ENCODE data around the gene ENDOD1.

ENDOD1 gene

DNA sequence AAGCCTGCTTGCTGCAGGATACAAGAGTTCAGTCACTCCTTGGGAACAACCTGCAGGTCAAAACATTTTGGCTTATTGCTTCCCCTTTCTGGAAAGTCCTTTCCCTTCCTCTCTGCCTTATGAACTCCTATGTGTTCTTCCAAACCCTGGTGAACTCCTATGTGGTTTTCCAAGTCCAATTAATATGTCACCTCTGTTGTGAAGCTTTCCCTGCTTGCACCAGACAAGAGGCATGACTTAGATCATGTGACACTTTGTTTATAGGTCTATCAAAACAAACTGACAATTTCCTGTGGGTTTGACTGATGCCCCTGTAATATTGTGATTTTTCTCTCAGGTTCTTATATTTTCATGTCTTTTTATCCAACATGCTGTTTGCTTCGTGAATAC lies 64.2 kb downstream of the ENDOD1 start:
- TF ChIP-seq CTCF (IDR thresholded peaks at IDR 0.05; ENCODE audit: low read length, missing control alignments): no peak
- no peak overlapping the region for H3K4me3 ChIP-seq (replicated peaks; ENCODE audit: low read depth, low read length)
- DNase-seq (ENCODE audit: low read depth): no peak

DNA sequence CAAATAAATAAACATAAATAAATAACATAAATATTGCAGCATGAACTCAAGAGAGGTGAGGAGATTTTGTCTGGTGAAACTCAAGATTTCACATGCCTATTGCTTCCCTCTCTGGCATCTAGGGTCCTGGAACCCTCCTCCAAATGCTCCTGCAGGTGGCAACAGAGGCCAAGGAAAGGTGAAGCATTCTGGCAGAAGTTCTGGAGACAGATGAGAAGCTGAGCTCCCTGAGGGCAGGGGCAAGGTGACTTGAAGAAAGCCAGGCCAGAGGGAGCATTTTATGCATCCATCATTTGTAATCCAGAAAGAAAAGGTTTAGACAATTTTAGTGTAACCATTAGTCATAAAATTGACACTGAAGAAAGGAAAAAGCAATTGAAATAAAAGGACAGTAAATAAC lies 64.9 kb downstream of the ENDOD1 start:
- no peak overlapping the region for H3K4me3 ChIP-seq (replicated peaks; ENCODE audit: low read depth, low read length)
- peak; percentile 70 for DNase-seq (ENCODE audit: low read depth)
- peak; percentile 66 for TF ChIP-seq CTCF (IDR thresholded peaks at IDR 0.05; ENCODE audit: low read length, missing control alignments)

DNA sequence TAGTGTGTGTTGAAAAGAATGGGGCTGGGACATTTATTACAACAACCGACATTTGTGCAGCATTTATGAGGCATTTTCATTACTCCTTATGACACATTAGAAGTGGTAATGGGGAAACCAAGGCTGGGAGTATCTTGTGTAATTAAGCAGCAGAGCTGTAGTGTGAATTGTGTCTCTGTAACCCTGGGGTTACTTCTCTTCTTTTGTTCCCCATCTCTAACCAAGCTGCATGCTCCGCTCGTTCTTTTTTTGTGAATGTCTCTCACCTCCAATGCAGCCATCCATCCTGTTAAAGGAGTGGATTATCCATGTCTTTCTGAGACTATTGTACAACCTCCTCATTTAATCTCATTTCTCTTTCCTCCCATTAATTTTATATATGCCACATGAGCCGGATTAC lies 65.7 kb downstream of the ENDOD1 start:
- H3K4me3 ChIP-seq (replicated peaks; ENCODE audit: low read depth, low read length): no peak overlapping the region
- no peak for TF ChIP-seq CTCF (IDR thresholded peaks at IDR 0.05; ENCODE audit: low read length, missing control alignments)
- DNase-seq (ENCODE audit: low read depth): no peak

DNA sequence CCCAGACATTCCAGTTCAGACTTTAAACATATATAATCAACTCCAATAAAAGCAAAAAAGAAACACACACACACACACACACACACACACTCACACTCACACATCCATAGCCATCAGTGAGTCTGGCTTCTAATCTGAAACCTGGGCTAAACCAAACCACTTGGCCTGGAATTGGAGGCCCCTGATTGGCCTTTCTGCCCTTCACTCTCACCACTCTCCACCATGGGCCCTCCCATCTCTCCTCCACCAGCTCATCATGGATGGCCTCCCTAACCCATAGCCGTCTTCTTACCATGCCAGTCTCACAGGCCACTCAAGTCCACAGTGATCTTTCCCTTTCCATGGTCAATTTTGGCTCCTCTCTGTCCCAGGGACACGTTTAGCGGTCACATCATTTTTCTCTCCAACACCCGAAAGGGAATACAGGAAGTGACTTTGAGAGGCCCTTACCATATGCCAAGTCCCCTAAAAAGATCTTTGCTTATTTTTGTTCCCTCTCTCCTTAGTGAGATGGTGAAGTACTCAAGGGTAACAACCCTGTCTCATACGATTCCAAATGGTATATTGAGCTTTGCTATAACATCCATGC lies 66.6 kb downstream of the ENDOD1 start:
- DNase-seq (ENCODE audit: low read depth): no peak
- TF ChIP-seq CTCF (IDR thresholded peaks at IDR 0.05; ENCODE audit: low read length, missing control alignments): no peak
- no peak overlapping the region for H3K4me3 ChIP-seq (replicated peaks; ENCODE audit: low read depth, low read length)

DNA sequence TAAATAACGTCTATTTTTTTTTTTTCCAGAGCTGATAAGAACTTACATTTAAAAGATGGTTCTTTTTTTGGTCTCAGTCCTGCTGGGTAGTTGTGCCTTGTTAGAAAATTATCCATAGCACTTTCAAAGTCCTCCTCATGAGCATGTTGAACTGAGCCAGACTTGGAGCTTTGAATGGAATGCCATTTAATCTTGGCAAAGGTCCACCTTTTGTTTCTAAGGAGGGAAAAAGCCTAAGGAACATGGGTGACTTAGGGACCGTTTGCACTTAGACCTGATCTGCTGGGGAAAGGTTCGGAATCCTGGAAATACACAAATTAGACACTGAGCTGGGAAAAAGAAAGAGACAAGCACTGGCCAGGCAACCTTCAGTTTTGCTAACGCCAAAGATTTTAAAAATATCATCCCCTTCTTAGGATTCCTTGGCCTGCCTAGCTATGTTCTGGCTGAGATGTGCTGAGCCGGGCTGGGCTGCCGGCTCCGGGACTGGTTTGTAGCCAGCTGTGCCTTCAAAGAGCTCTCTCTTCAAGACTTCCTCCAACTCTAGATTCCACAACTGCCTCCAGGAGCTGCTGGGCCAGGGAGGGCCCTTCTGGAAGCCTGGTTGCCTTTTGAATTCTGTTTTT lies 67.4 kb downstream of the ENDOD1 start:
- no peak overlapping the region for H3K4me3 ChIP-seq (replicated peaks; ENCODE audit: low read depth, low read length)

GRCh38 chr11:95157824-95158223 lies 68.2 kb downstream of the ENDOD1 start:
- H3K4me3 ChIP-seq (replicated peaks; ENCODE audit: low read depth, low read length): no peak overlapping the region
- DNase-seq (ENCODE audit: low read depth): no peak
- TF ChIP-seq CTCF (IDR thresholded peaks at IDR 0.05; ENCODE audit: low read length, missing control alignments): no peak

More for the DNA sequence above, 67.4 kb downstream of the ENDOD1 start:
- DNase-seq (ENCODE audit: low read depth): no peak
- no peak for TF ChIP-seq CTCF (IDR thresholded peaks at IDR 0.05; ENCODE audit: low read length, missing control alignments)

DNA sequence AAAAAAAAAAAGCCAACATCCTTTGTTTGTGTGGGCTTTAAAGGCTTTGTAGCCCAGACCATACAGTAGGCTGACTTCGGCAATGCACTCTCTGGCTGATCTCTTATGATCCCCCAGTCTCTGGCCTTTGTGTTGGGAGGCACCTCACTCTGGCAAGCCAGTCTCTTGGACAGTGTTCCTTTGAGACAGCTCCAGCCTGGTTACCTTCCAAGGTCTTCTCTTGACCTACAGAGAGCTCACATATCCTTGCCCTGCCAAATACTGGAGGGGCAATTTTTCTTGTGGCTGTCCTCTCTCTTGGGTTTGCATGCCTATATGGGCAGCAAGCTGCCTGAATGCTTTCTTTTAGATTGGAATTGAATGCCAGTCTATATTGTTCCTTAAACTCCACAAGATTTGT lies 71.6 kb downstream of the ENDOD1 start:
- no peak for DNase-seq (ENCODE audit: low read depth)
- no peak overlapping the region for H3K4me3 ChIP-seq (replicated peaks; ENCODE audit: low read depth, low read length)
- no peak for TF ChIP-seq CTCF (IDR thresholded peaks at IDR 0.05; ENCODE audit: low read length, missing control alignments)

Measured in fibroblast of pulmonary artery (primary cell).